Activated CD4-positive, alpha-beta T cell treated with anti-CD3 and anti-CD28 coated beads, Interleukin-2, Interleukin-4, amounts not matched to agents 100 ng/mL and 50 ng/mL, durations not matched to agents 16 hours and 8 hours (primary cell): ENCODE measurements around the gene IQGAP3.
"Not testable (repeated sequence)": the region's sequence is repeated elsewhere in the genome, so short reads cannot be mapped to it uniquely, and the experiment has no call there.

Experiments
- DNase-seq: peaks from one replicate; pipeline ENCODE4 v3.0.0-alpha.2; 2020; ENCODE audit warnings: low spot score

The IQGAP3 gene

GRCh38 chr1:156571919-156572662, at the start of gene IQGAP3:
IQGAP3 (minus strand) TSS chr1:156572565; CDS start chr1:156572529, 36 bp downstream.
- peak; percentile 78 for DNase-seq

GRCh38 chr1:156619582-156619955, 47.2 kb upstream of the IQGAP3 start:
- DNase-seq, result no peak

GRCh38 chr1:156618853-156619581, 46.7 kb upstream of the IQGAP3 start, which contains the start of gene HAPLN2:
HAPLN2 (plus strand) TSS chr1:156619415; CDS start chr1:156623491, 4,076 bp downstream.
- DNase-seq, result no peak

- no peak for DNase-seq
These were observed 44.1 kb upstream of the IQGAP3 start for GRCh38 chr1:156616463-156616862.

- DNase-seq, result no peak
These were observed 43.6 kb upstream of the IQGAP3 start for GRCh38 chr1:156615946-156616345.

- no peak for DNase-seq
These were observed 40.3 kb upstream of the IQGAP3 start for GRCh38 chr1:156612666-156613065.

GRCh38 chr1:156610072-156610471, 37.7 kb upstream of the IQGAP3 start:
- not testable (repeated sequence) for DNase-seq

- DNase-seq, result peak; percentile 64
These were observed 36.6 kb upstream of the IQGAP3 start for GRCh38 chr1:156608981-156609380.

GRCh38 chr1:156608036-156608674, 35.8 kb upstream of the IQGAP3 start:
- peak; percentile 76 for DNase-seq

- DNase-seq, result not testable (repeated sequence)
These were observed 35.0 kb upstream of the IQGAP3 start for GRCh38 chr1:156607344-156607743.

- DNase-seq, result no peak
These were observed 30.2 kb upstream of the IQGAP3 start for GRCh38 chr1:156602557-156602993.

- DNase-seq, result no peak
These were observed 29.5 kb upstream of the IQGAP3 start for GRCh38 chr1:156601892-156602291.

- DNase-seq, result peak; percentile 90
These were observed 28.9 kb upstream of the IQGAP3 start, which contains the start of gene GPATCH4 for GRCh38 chr1:156601122-156601830. GPATCH4 (minus strand) TSS chr1:156601479.

- DNase-seq, result no peak
These were observed 28.4 kb upstream of the IQGAP3 start for GRCh38 chr1:156600733-156601121.

GRCh38 chr1:156599811-156600210, 27.4 kb upstream of the IQGAP3 start:
- peak; percentile 50 for DNase-seq

GRCh38 chr1:156598731-156599432, 26.5 kb upstream of the IQGAP3 start:
- DNase-seq, result no peak

- no peak for DNase-seq
These were observed 25.8 kb upstream of the IQGAP3 start for GRCh38 chr1:156598125-156598524.

GRCh38 chr1:156596426-156596825, 24.1 kb upstream of the IQGAP3 start:
- DNase-seq, result no peak

GRCh38 chr1:156595016-156595415, 22.7 kb upstream of the IQGAP3 start:
- no peak for DNase-seq

GRCh38 chr1:156594190-156594589, 21.8 kb upstream of the IQGAP3 start:
- DNase-seq, result no peak

- no peak for DNase-seq
These were observed 21.3 kb upstream of the IQGAP3 start for GRCh38 chr1:156593661-156593989.
